GM18499 (cell line): Measurements from ENCODE around the gene PLEKHG4.

Experiments used
- ATAC-seq: cut with Tn5 transposase; IDR thresholded peaks from one replicate; pipeline ENCODE4 v1.9.1; 2021; ENCODE audit warnings: moderate number of reproducible peaks; ENCODE audit not compliant: insufficient read depth, unreplicated experiment

PLEKHG4 gene

DNA sequence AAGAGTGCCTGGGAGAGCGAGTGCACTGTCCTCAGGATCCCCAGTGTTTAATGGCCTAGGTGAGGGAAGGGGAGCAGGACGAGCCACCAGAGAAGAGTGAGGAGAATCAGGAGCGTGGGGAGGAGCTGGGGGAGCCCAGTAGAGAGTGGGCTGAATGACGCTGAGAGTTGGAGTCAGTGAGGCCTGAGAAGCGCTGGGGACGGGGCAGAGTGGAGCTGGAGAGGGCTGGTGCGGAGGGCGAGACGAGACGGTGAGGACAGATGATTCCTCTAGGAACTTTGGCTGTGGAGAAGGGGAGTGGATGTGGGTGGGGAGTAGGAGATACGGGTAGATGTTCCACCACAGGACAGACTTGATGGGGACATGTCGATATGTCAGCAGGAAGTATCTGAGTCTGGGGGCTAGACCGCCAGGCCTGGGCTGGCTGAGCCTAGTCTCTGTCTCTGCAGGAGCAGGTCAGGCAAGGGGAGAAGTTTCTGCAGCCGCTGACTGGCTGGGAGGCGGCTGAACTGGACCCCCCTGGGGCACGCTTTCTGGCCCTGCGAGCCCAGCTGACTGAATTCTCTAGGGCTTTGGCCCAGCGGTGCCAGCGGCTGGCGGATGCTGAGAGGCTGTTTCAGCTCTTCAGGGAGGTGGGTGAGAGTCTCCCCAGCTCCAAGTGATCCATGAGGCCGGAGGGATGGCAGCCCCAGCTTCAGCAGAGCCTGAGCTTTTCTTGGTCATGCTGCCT lies 4.7 kb downstream of the PLEKHG4 start:
- no peak for ATAC-seq

DNA sequence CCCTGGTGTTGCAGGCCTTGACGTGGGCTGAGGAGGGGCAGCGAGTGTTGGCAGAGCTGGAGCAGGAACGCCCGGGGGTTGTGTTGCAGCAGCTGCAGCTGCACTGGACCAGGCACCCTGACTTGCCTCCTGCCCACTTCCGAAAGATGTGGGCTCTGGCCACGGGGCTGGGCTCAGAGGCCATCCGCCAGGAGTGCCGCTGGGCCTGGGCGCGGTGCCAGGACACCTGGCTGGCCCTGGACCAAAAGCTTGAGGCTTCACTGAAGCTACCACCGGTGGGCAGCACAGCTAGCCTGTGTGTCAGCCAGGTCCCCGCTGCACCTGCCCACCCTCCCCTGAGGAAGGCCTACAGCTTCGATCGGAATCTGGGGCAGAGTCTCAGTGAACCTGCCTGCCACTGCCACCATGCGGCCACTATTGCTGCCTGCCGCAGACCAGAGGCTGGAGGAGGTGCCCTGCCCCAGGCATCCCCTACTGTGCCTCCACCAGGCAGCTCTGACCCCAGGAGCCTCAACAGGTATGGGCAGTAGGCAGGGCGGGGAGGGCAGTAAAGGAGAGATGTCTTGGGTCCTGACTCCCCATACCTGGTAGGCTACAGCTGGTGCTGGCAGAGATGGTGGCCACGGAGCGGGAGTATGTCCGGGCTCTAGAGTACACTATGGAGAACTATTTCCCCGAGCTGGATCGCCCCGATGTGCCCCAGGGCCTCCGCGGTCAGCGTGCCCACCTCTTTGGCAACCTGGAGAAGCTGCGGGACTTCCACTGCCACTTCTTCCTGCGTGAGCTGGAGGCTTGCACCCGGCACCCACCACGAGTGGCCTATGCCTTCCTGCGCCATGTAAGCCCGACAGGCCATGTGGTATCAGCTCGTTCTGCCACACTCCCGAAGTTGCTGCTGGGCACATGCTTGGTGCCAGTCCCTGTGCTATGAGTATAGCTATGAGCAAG lies 5.6 kb downstream of the PLEKHG4 start:
- ATAC-seq = no peak

DNA sequence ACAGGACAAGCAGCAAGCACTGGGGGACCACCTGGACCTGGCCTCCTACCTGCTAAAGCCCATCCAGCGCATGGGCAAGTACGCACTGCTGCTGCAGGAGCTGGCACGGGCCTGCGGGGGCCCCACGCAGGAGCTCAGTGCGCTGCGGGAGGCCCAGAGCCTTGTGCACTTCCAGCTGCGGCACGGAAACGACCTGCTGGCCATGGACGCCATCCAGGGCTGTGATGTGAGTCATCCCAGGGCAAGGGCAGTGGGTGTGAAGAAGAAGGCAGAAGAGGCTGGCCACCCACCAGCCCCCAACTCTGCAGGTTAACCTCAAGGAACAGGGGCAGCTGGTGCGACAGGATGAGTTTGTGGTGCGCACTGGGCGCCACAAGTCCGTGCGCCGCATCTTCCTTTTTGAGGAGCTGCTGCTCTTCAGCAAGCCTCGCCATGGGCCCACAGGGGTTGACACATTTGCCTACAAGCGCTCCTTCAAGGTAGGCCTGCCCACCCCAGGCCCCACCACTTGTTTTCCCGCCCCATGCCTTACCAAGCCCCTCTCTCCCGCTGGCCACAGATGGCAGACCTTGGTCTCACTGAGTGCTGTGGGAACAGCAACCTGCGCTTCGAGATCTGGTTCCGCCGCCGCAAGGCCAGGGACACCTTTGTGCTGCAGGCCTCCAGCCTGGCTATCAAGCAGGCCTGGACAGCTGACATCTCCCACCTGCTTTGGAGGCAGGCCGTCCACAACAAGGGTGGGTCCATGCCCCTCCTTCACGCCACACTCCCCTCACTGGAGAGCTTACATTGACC lies 7.3 kb downstream of the PLEKHG4 start:
- ATAC-seq = no peak

DNA sequence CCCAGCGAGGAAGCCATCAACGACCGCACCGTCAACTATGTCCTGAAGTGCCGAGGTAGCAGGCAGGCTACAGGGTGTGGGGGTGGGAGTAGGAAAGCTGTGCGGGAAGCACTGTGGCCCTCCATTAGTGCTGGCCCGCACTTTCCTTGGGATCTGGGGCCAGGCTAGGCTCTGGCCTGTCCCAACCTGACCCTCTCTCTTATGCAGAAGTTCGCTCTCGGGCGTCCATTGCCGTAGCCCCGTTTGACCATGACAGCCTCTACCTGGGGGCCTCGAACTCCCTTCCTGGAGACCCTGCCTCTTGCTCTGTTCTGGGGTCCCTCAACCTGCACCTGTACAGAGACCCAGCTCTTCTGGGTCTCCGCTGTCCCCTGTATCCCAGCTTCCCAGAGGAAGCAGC lies 8.6 kb downstream of the PLEKHG4 start:
- no peak for ATAC-seq

DNA sequence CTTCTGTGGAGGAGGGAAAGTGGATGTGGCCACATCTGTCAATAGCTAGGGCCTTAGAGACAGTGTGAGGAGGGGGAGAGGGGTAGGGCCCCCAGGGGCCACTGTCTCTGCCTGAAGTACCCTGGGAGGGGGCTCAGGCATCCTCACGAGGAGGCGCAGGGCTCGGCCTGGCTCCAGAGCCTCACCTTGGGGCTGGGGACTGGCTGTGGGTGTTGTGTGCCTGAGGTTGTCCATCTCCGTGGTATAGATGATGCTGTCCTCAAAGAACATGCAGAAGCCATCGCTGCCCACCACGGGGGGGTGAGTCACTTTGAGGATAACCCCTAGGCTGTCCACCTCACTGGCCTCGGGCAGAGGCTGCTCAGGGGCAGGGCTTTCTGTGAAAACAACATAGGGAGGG lies 12.1 kb downstream of the PLEKHG4 start:
- no peak for ATAC-seq

DNA sequence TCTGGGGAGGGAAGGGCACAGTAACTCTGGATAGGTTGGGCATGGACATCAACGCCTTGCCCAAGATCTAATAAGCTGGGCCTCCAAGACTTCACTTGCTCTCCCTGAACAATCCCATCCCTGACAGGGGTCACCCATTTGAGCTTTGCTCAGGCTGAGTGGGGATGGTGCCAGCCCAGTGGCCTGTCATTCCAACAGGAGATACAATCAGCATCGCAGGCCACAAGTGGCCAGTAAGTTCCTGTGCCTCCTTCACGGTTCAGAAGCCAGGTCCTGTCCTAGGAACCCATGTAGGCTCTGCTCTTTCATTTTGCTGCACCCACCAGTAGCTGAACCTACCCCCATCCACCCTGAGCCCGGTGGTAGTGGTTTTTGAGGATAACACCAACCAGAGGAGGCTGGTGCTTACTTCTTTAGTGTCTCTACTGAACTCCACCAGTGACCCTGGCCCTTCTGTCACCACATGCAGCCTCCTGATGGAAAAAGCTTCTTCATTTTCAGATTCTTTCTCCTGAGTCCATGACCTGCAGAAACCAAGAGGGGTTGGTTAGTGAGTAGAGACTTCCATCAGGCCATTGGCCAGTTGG lies 14.9 kb downstream of the PLEKHG4 start:
- no peak for ATAC-seq

DNA sequence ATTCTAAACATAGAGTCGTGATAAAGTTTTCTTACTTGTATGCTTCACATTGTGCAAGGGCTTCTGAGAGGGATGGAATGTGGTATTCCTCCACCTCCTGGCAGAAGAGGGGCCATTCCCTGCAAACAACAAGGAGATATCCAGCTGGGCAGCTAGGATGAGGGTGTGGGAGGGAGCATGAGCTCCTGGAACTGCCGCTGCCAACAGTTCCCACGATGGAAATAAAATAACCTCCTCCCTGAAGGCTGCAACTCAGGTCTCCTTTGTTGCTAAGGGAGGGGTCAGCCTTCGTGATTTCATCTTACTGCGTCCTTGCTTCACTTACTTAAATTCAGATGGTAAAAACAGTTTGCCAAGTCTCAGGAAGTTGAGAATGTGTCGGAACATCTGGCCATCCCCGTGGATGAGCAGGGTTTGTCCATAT lies 15.6 kb downstream of the PLEKHG4 start:
- no peak for ATAC-seq

DNA sequence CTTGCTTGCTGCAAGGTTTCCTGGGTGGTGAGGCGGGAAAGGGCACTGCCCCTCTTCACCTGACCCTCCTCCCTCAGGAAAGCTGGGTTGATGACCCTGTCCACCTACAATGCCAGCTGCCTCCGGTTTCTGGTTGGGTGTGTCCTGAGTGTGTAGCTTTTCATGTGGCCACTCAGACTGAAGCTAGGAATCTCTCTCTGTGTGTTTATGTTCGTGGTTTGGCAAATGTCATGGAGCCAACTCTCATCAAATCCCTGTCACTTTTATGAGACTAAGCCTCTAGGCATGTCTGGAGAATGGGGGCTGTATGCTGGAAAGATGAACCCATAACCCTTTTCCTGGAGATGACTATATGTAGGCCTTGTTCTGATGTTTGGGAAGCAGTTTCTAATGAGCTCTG lies 17.1 kb downstream of the PLEKHG4 start:
- ATAC-seq = no peak

DNA sequence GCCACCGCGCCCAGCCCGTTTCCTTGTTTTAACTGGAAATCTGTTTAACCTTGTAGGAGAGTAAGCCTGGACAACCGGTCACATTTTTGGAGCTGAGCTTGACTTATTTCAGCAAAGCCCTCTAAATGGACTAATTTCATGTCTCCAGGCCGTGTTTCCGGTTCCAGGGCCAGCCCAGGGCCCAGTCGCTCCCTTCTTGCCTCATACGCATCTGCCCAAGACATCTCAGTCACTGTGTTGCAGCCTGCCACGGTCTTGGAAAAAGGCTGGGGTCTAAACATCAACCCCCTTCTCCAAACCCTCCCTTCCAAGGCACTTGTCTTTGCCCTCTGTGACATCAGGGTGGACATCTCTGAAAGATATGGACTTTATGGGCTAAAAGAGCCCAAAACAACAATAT lies 18.9 kb downstream of the PLEKHG4 start:
- ATAC-seq = no peak

DNA sequence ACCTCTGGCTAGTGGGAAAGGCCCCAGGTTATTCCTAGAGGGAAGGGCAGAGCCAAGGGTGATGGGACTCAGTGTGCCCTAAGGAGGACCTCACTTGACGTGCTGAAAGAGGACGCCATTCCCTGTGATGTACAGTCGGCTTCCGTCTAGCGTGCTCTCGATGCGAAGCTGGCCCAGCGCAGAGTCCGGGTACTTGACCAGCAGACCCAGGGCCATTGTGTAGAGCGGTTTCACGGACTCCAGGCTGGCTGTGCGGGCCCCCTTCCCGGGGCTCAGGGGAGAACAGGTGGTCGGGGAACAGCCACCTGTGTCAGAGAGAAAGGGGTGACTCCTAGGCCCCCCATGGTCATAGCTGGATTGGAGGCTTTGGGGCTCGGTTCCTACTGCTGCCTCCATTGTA lies 19.9 kb downstream of the PLEKHG4 start:
- ATAC-seq = no peak

DNA sequence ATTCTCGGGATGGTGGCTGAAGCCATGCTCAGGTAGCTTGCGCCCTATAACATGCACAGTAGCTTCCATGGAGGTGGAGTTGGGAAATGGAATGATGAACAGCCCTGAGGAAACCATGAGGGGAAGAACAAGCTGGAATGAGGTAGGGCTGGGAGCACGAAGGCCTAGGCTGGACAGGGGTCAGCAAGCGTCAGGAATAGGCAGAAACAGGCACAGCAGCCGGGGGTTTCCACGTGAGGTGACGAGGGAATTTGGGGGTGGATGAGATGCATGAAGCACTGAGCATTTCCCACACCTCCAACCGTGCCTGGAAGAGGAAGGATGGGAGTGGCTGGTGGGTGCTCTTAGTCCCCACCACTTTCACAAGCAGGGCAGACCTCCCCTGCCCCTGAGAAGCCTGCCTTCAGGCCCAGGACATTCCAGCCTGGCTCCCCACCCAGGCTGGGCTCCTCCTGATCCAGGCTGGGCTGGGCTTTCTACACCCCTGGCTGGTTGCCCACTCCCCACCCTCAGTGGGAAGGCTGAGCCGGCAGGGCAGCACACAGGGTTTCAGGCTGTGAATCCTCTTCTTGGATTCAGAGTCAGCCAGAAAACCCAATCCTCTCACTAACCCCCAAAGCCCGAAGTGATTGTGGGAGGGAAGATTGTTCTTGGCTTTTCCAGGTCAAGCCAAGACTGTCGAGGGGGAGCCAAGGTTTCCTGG lies 21.9 kb downstream of the PLEKHG4 start:
- ATAC-seq = no peak

DNA sequence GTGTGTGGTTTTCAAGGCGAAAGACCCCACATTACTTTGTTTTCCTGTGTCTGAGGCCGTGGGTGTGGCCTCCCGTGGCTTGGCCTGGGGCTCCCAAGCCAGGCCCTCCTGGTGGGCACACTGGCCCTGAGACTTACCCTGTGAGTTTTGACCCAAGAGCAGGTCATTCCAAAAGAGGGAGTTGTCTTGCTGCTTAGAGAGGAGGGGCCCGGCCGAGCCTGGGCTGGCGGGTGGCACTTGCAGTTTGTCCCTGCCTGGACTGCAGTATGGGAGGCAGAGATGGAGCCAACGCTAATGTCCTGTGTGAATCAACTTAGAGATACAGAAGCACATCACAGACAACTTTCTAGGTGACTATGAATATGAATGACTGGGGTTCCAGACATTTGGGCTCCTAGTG lies 22.7 kb downstream of the PLEKHG4 start:
- ATAC-seq = no peak

DNA sequence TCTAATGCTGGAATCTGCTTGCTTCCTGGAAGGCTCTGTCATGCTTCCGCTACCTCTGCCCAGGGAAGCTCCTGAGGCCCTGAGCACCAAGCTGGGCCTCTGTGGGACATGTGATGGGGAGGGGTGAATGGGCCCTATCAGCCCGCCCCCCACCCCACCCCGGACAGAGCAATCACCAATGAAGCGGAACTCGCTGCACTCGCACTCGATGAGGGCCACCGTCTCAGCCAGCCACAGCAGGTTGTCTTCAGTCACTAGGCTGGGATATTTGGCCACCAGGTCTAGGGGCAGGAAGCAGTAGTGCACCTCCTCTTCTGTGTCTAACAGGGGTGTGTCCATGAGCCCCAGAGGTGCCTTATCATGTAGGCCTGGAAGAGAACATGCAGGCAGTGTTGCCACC lies 23.6 kb downstream of the PLEKHG4 start:
- no peak for ATAC-seq

DNA sequence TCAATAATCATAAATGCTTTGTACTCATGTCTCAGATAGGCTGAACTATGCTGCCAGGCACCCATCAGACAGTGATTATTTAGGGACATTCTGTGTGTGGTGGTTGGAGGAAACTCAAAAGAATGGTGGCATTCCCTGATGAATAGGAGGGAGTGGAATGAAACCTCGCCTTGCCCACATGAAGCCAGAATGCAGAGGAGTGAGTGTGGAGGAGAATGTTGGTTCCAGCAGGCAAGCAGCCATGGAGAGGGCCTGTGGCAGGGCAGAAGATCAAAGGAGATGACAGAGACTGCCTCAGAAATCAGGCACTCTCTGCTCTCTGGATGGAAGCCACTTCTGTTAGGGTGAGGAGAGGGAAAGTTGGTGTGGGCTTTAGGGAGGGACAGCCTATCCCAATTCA lies 24.7 kb downstream of the PLEKHG4 start:
- no peak for ATAC-seq

DNA sequence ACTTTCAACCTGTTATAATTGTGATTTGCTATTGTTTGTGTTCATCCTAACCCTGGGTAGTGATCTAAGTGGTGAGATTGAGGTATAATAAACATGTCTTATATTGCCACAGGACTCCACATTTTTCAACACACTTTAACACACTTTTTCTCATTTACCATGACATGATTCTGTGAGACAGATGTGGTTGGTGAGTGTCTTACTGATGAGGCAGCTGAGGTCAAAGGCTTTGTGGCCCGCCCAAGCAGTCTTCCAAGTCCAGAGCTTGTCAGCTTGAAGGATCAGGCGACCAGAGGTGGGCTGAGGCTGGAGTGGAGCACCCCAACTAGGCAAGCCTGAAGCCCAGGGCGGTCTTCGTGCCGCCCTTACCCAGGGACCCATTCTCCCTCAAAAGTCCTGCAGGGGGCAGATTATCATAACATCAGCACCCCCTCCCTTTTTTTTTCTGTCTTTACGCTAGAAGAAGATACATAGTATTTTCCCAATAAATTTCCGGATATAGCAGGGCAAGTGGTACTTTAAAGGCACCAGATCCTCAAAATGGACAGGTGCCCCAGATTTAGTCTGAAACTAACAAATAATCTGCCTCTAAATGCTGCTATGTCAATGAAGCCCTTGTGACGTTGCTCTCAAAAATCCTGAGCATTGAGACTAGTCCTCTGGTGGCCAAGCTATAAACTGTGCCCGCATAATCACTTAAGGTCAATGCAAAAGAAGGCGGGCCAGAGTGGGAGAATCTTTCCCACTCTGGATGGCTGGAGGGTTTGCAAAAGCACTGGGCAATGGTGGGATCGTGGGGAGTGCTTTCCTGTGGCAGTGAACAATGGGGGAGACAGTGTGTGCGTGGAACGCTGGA lies 26.1 kb downstream of the PLEKHG4 start:
- no peak for ATAC-seq

DNA sequence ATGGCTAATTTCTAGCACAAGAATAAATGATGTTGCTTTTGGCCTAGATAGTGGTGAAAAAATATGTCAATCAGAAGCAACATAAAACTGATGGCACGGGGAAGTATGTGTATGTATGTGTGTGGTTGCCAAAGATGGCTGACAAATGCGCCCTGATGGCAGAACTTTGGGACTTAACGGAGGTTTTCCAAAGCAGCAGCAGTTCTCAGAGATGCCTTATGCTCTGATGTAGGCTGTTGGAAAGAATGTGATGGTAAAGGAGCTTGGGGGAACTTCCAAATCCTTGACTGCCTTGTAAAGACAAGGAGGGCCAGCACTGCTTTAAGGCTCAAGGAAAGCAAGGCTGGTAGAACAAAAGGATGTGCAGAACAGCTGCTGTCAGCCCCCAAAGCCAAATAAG lies 31.2 kb downstream of the PLEKHG4 start:
- no peak for ATAC-seq

DNA sequence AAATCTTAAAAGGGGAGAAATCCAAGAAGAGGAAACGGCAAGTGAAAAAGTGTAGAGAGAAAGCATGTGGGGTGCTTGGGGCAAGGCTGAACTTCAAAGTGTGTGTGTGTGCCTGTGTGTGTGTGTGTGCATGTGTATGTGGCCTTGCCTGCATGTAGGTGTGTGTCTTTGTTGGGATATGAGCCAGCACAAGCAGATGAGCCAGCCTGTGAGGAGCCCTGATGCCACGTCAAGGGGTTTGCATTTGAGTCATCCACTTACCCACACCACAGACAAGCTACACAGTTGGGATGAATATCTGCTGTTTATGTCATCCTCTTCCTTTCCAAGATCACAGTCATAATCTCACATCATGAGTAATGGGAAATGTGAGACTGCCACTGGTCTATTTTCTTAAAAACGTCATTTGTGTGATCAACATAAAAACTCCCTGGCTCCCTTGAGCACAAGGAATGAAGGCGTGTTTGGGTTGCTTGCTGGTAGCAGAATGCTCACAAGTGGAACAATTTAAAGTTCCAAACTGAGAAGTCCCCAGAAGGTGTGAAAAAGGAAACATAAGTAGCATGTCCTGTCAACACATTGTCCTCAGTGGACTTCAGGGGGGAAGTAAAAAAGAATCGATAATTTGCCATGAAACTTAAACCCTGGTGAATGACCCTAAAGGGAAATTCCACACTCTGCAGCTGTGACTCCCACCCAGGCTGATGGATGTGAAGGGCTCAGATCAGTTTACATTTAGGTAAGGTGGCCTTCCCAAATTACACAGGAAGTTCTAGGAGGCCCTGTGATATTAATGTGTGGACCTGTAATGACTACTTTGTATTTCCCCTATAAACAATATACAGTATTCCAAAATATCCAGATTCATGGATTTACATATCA lies 32.5 kb downstream of the PLEKHG4 start:
- peak; percentile 42 for ATAC-seq

DNA sequence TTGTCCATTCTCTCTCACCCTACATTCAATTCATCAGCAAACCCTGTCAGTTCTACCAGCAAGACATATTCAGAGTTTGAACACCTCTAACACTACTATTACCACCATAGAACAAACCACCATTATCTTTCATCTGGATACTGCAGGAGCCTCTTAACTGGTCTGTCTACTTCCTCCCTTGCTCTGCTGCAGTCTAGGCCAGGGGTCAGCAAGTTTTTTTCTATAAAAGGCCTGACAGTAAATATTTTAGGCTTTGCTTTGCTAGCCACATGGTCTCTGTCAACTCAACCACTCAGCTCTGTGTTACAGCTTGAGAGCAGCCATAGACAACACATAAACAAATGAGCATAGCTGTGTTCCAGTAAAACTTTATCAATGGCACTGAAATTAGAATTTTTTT lies 33.4 kb downstream of the PLEKHG4 start:
- ATAC-seq = no peak
